Mucosa of descending colon (tissue), 3 donors: ENCODE data around the gene PARVB. TPM values are rescaled to one million over a fixed set of nuclear protein-coding genes. Genes with fewer than 3 reads are reported as not detected.

Experiments used
- ATAC-seq: fragments of 200-7000 bp; cut with Tn5 transposase; one replicate; pipeline ENCODE4 v1.9.1; 2020; ENCODE audit warnings: mild to moderate bottlenecking, moderate library complexity
- DNase-seq, 3 donors: peaks; one replicate each; pipeline ENCODE4 v3.0.0-alpha.2; 2020
- H3K36me3 ChIP-seq: fragments of 200-600 bp; one replicate; pipeline ENCODE4 v1.8.0; 2021; ENCODE audit warnings: low read depth, mild to moderate bottlenecking
- H3K4me1 ChIP-seq: fragments of 200-600 bp; one replicate; pipeline ENCODE4 v1.8.0; 2021; ENCODE audit warnings: low read depth, mild to moderate bottlenecking
- H3K4me3 ChIP-seq: fragments of 200-600 bp; one replicate; pipeline ENCODE4 v1.8.0; 2021; ENCODE audit warnings: mild to moderate bottlenecking
- H3K9me3 ChIP-seq: fragments of 200-600 bp; one replicate; pipeline ENCODE4 v1.8.0; 2021; ENCODE audit warnings: mild to moderate bottlenecking
- intact Hi-C, 2 donors: fragments of 100-400 bp; cut with DNase I in 1 of 2; cut with micrococcal nuclease in 1 of 2; formaldehyde crosslinking; loops; one replicate each; pipeline versions ENCODE4 v1.11.0 to v1.11.1; 2022; cut with DNase I, micrococcal nuclease
- total RNA-seq, 3 donors: library from RNA; stranded (reverse); fragmentation: NEBNext Ultra II Directional in 2 of 3; extraction: Animal tissue kit (Norgen Biotek cat#: 25700) in 2 of 3; gene quantifications; one replicate each; pipeline versions ENCODE4 v1.2.1 to v1.2.4, GENCODE V29; 2021 to 2023
- TF ChIP-seq, protein P1 (sequence below): fragments of 200-600 bp; IDR thresholded peaks from one replicate; pipeline ENCODE4 v1.8.0; 2022; ENCODE audit warnings: antibody characterized with exemption, mild to moderate bottlenecking
- donor health status: DM: no; HTN: no; CAD: no; lungs with moderate emphysema.
- donor health status: DM: no; HTN: no; CAD: no.
- donor health status: DM: no; HTN: yes; CAD: no.

PARVB gene
- total RNA-seq, 3 donors from 2014 or later: 5.2 to 35.7 (median 14.9) TPM

DNA sequence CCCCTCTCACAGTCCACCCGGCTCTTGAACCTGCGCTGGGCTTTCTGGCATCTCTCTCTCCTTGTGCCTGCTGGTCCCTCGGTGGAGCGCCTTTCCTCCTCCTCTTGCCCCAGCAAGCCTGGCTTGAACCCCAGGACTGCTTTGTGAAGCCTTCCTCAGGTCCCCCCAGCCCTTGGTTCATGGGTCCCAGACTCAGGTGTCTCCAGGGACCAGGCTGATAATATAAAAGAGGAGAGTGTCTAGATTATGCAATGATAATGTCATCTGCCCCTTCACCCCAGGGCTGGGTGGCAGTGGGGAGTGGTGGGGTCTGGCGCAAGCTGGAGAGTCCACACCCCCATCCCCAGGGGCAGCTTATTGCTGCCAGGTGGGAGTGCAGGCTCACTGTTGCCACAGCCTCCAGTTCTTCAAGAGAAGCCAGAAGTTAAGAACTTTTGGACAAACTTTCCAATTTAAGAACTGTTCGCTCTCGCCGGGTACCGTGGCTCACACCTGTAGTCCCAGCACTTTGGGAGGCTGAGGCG lies 120.0 kb downstream of the PARVB start:
- intact Hi-C loops: no loop called here
- H3K36me3 ChIP-seq: no peaks in the 10 kb centered on the region
- no peak for ATAC-seq

DNA sequence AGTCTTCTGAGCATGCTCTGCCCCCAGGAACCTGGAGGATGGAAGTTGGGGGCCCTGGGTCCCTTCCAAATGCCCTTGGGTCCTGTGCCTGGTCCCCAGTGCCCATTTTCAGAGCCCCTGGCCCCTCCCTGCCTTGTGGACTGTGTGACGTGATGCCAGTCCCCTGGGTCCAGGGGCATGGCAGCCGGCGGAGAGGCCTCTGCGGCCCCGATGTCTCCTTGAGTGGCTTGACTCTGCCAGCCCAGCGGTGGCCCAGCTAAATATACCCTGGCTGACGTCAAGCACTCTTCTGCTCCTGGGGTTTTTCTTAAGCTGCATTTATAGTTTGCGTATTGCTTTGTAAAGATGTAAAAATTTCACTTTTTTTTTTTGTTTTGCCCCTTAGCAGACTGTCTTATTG lies 121.4 kb downstream of the PARVB start:
- Histone ChIP-seq H3K36me3 (no peaks in the 10 kb centered on the region), H3K4me1 (no peaks in the 10 kb centered on the region), H3K9me3 (no peaks in the 10 kb centered on the region), H3K4me3 (no peak overlapping the region)
- TF ChIP-seq, protein P1, sequence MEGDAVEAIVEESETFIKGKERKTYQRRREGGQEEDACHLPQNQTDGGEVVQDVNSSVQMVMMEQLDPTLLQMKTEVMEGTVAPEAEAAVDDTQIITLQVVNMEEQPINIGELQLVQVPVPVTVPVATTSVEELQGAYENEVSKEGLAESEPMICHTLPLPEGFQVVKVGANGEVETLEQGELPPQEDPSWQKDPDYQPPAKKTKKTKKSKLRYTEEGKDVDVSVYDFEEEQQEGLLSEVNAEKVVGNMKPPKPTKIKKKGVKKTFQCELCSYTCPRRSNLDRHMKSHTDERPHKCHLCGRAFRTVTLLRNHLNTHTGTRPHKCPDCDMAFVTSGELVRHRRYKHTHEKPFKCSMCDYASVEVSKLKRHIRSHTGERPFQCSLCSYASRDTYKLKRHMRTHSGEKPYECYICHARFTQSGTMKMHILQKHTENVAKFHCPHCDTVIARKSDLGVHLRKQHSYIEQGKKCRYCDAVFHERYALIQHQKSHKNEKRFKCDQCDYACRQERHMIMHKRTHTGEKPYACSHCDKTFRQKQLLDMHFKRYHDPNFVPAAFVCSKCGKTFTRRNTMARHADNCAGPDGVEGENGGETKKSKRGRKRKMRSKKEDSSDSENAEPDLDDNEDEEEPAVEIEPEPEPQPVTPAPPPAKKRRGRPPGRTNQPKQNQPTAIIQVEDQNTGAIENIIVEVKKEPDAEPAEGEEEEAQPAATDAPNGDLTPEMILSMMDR: no peak
- ATAC-seq (no peak), DNase-seq (no peak)
- intact Hi-C loops: no loop called here

More for the DNA sequence above, 120.0 kb downstream of the PARVB start:
- Histone ChIP-seq H3K9me3 (no peaks in the 10 kb centered on the region), H3K4me1 (no peaks in the 10 kb centered on the region), H3K4me3 (no peak overlapping the region)
- TF ChIP-seq, protein P1: no peak
- DNase-seq: no peak

DNA sequence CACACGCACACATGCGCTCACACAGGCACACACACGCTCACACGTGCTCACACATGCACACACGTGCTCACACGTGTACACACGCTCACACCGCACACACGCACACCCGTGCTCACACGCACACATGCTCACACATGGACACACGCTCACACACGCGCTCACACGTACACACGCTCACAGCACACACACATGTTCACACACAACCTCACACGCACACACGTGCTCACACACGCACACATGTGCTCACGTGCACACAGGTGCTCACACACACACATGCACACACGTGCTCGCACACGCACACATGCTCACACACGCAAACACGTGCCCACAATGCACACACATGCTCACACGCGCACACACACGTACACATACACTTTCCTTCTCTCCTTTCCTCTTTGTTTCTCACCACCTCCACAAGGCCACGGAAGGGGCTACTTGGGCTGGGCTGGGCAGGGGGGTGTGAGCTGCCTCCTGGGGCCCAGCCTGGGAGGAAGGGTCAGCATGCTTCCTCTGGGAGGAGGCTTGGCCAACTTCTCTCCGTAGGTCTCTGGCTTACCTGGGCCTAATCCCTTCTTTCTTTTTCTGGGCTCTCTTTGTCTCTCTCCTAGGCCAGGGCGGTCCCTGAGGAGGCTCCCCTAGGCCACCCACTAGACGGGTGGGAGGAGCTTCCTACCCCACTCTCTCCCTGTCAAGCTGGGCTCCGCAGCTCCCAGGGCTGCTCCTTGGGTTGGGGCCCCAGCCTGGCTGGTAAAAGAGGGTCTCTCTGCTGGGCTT lies 122.2 kb downstream of the PARVB start:
- Histone ChIP-seq H3K9me3 (no peaks in the 10 kb centered on the region), H3K4me3 (no peak overlapping the region), H3K36me3 (no peaks in the 10 kb centered on the region), H3K4me1 (no peaks in the 10 kb centered on the region)
- ATAC-seq (no peak), DNase-seq (no peak)
- TF ChIP-seq, protein P1: no peak
- intact Hi-C loops: no loop called here

DNA sequence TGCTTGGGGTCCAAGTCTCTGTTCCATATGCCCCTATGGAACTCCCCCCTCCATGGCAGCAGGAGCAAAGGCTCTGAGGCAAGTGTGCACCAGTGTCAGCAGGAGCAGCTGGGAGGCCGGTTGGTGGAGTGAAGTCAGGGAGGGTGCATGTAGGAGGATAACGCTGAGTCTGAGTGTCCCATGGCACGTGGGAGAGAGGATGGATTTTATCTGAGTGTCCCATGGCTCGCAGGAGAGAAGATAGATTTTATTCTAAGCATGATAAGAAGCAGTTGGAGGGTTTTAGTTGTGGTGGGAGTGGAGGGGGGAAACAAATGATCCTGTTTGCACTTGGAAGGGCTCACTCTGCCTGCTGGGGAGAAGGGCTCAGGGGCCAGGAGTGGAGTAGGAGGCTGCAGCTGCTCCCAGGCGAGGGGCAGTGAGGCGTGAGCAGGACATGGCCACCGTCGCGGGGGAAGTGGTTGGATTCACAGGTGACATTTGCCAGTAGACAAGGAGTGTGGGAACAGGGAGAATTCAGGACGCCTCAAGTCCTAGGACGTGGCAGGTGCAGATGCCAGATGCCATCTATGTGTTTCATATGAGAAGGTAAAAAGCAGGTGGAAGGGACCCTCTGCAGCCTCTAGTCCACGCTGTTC lies 123.0 kb downstream of the PARVB start:
- H3K4me3 ChIP-seq: no peak overlapping the region
- no peak for DNase-seq
- TF ChIP-seq, protein P1: no peak
- intact Hi-C loops: no loop called here
- H3K9me3 ChIP-seq: no peaks in the 10 kb centered on the region
- H3K36me3 ChIP-seq: no peaks in the 10 kb centered on the region
- no peak for ATAC-seq
- H3K4me1 ChIP-seq: no peaks in the 10 kb centered on the region

DNA sequence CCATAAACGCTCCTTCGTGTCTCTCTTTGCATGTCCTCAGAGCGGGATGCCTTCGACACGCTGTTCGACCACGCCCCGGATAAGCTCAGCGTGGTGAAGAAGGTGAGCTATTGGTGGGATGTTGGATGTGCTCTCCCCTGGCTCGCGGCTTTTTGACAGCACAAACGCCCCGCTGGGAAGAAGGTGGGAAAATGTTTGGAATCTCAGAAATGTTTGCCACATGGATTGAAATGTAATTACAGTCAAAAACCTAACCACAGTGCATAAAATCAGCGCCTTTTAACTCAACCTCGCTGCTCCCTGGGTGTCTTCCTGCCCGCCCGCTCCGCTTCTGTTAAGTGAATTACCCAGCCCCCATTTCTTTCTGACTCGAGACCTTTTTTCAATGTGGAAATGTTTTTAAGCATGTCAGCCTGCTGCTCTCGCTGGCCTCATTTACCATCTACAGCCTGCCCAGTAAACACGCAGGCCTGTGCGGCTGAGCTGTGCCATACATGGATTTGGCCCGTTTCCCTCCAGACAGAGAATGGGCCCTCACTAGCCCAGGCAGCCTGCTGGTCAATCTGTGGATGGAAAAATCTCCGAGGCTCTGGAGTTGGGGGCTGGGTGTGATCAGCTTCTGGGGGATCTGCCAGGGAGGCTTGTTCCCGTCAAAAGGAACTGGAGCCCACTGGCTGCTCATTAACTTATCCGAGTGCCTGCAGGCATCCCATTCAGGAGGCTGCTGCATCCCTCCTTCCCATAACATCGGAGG lies 123.9 kb downstream of the PARVB start:
- no peak overlapping the region for H3K4me3 ChIP-seq
- no peak for ATAC-seq
- no peaks in the 10 kb centered on the region for H3K36me3 ChIP-seq
- H3K9me3 ChIP-seq: no peaks in the 10 kb centered on the region
- no peak for DNase-seq
- no peaks in the 10 kb centered on the region for H3K4me1 ChIP-seq
- intact Hi-C loops: no loop called here
- TF ChIP-seq, protein P1: no peak
